Measurements from ENCODE around the gene SLC39A9.
"Not testable (repeated sequence)": the region's sequence is repeated elsewhere in the genome, so short reads cannot be mapped to it uniquely, and the experiment has no call there.

GRCh38 chr14:69497866-69498265, 99.4 kb downstream of the SLC39A9 start:
- TF ChIP-seq, protein P1, sequence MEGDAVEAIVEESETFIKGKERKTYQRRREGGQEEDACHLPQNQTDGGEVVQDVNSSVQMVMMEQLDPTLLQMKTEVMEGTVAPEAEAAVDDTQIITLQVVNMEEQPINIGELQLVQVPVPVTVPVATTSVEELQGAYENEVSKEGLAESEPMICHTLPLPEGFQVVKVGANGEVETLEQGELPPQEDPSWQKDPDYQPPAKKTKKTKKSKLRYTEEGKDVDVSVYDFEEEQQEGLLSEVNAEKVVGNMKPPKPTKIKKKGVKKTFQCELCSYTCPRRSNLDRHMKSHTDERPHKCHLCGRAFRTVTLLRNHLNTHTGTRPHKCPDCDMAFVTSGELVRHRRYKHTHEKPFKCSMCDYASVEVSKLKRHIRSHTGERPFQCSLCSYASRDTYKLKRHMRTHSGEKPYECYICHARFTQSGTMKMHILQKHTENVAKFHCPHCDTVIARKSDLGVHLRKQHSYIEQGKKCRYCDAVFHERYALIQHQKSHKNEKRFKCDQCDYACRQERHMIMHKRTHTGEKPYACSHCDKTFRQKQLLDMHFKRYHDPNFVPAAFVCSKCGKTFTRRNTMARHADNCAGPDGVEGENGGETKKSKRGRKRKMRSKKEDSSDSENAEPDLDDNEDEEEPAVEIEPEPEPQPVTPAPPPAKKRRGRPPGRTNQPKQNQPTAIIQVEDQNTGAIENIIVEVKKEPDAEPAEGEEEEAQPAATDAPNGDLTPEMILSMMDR (IDR thresholded peaks at IDR 0.05; ENCODE audit: low read depth, low read length) = not testable (repeated sequence)
- TF ChIP-seq POLR2A (IDR thresholded peaks at IDR 0.05; ENCODE audit: extremely low read depth, insufficient read length); MYC (IDR thresholded peaks at IDR 0.05; ENCODE audit: low read depth, low read length): not testable (repeated sequence)
- TF ChIP-seq, protein P2, sequence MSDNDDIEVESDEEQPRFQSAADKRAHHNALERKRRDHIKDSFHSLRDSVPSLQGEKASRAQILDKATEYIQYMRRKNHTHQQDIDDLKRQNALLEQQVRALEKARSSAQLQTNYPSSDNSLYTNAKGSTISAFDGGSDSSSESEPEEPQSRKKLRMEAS (IDR thresholded peaks at IDR 0.05; ENCODE audit: low read depth, low read length) = not testable (repeated sequence)

All from NB4 (cell line).